Gastrocnemius medialis (tissue), 4 donors: Measurements from ENCODE around the gene NRN1L. TPM values are rescaled to one million over a fixed set of nuclear protein-coding genes. Genes with fewer than 3 reads are reported as not detected.
"Not testable (repeated sequence)": the region's sequence is repeated elsewhere in the genome, so short reads cannot be mapped to it uniquely, and the experiment has no call there.

Experiments
- ATAC-seq, 2 donors: fragments of 150-250 bp; one replicate each; pipeline ENCODE4 v1.9.1; 2016
- DNase-seq, 2 donors: peaks; one replicate each; pipeline ENCODE4 v3.0.0-alpha.2; 2019
- H3K27ac ChIP-seq, 4 donors: fragments of 200-600 bp; sonication (generic); 1 replicate in 1 of 4; 2 replicates in 3 of 4; pipeline ENCODE4 v1.5.1; 2016 to 2018; ENCODE audit warnings: mild to moderate bottlenecking in 2 of 4, moderate library complexity in 1 of 4
- H3K27me3 ChIP-seq, 3 donors: fragments of 200-600 bp; sonication (generic) in 2 of 3; 1 replicate in 1 of 3; 2 replicates in 2 of 3; pipeline versions ENCODE4 v1.5.1 to v1.6.0; 2016 to 2019; ENCODE audit warnings: mild to moderate bottlenecking in 1 of 3, moderate library complexity in 1 of 3
- H3K36me3 ChIP-seq, 2 donors: fragments of 200-600 bp; sonication (generic) in 1 of 2; one replicate each; pipeline ENCODE4 v1.5.1; 2017 to 2018
- H3K4me1 ChIP-seq, 2 donors: fragments of 200-600 bp; sonication (generic) in 1 of 2; one replicate each; pipeline ENCODE4 v1.5.1; 2016 to 2017; ENCODE audit warnings: mild to moderate bottlenecking in 2 of 2
- H3K4me3 ChIP-seq, 4 donors: fragments of 200-600 bp; sonication (generic) in 3 of 4; 1 replicate in 1 of 4; 2 replicates in 3 of 4; pipeline ENCODE4 v1.5.1; 2016 to 2019; ENCODE audit warnings: mild to moderate bottlenecking in 2 of 4
- H3K9me3 ChIP-seq, 3 donors: fragments of 200-600 bp; sonication (generic) in 2 of 3; 1 replicate in 1 of 3; 2 replicates in 2 of 3; pipeline ENCODE4 v1.5.1; 2016 to 2019
- CTCF ChIP-seq, 5 experiments: fragments of 450-650 bp in 3 of 5; fragments of 200-600 bp in 2 of 5; sonication (generic) in 2 of 5; IDR thresholded peaks in 4 of 5; conservative IDR thresholded peaks in 1 of 5; 1 replicate in 4 of 5; 2 replicates in 1 of 5; pipeline ENCODE4 v1.5.1; 2016 to 2019; ENCODE audit warnings: antibody characterized with exemption in 5 of 5, mild to moderate bottlenecking in 3 of 5, moderate library complexity in 3 of 5
- POLR2A ChIP-seq, 2 donors: fragments of 450-650 bp; IDR thresholded peaks; one replicate each; pipeline ENCODE4 v1.6.1; 2017; ENCODE audit warnings: antibody characterized with exemption in 2 of 2, mild to moderate bottlenecking in 2 of 2, moderate library complexity in 2 of 2
- in situ Hi-C, 4 donors: fragments of 200-750 bp; cut with MboI; loops; one replicate each; pipeline versions ENCODE4 v1.15.0 to v1.8.0; 2017; ENCODE audit warnings: low sequenced_read_pairs in 4 of 4
- intact Hi-C: fragments of 100-400 bp; cut with DNase I; formaldehyde crosslinking; loops from one replicate; pipeline ENCODE4 v1.15.1; 2023; ENCODE audit warnings: low total_unique reads
- total RNA-seq, 4 donors: library from RNA; depleted of rRNA; stranded (reverse); fragments of >200 nt; gene quantifications; one replicate each; pipeline versions ENCODE4 v1.1.0 to v1.2.3, GENCODE V29; 2016

Gene NRN1L
- 1 to 10 TPM in 2 of 4 donors, under 1 TPM in 1, not detected in 1; 0.87 to 2.8 (median 1.1) TPM for total RNA-seq

- H3K9me3 ChIP-seq: no peaks in the 10 kb centered on the region
- peak; percentile 8 to 33 for ATAC-seq
- peaks cover 0 to 34% of the 10 kb centered on the region in 2 donors for H3K36me3 ChIP-seq
- intact Hi-C loops: loop anchor here (1.0 to 5.0 kb wide), 2 partner anchors 44 to 158 kb away; no protein-coding TSS in a partner anchor
- no peaks in the 10 kb centered on the region for H3K27me3 ChIP-seq
- TF ChIP-seq CTCF (IDR thresholded peaks at IDR 0.05 in 4 of 5, conservative IDR thresholded peaks at IDR 0.05 in 1 of 5) (no peak), POLR2A (IDR thresholded peaks at IDR 0.05) (peak in 1 of 2 donors; percentile 14)
- H3K4me1 ChIP-seq: peaks cover 51 to 52% of the 10 kb centered on the region in 2 donors
- DNase-seq: peak; percentile 72 to 84
- in situ Hi-C loops: loop anchor here in 1 of 4 donors (10.0 kb wide), 1 partner anchor 50 kb away; the partner anchor contains the start of genes CTRL and PSMB10
- H3K4me3 ChIP-seq: peak within 1 kb of the TSS in 1 of 4 donors; percentile 34
- peak within 1 kb of the TSS; percentile 87 to 95 (median 90) for H3K27ac ChIP-seq
Observed at GRCh38 chr16:67884684-67885083, at the start of gene NRN1L. Gene NRN1L, plus strand, starts transcription at chr16:67884885. Its CDS starts 19 bp downstream, at chr16:67884904.

- H3K9me3 ChIP-seq, H3K4me3 ChIP-seq, in situ Hi-C loops, intact Hi-C loops, H3K27ac ChIP-seq, ATAC-seq, H3K27me3 ChIP-seq, H3K36me3 ChIP-seq, DNase-seq: not testable (repeated sequence)
- H3K4me1 ChIP-seq: peaks cover 16 to 21% of the 10 kb centered on the region in 2 donors
Observed at GRCh38 chr16:67837190-67837589, 47.5 kb upstream of the NRN1L start.

- intact Hi-C loops: no loop called here
- DNase-seq (no peak), ATAC-seq (no peak)
- TF ChIP-seq CTCF (IDR thresholded peaks at IDR 0.05 in 4 of 5, conservative IDR thresholded peaks at IDR 0.05 in 1 of 5) (no peak), POLR2A (IDR thresholded peaks at IDR 0.05) (no peak)
- H3K4me1 ChIP-seq: peaks cover 16 to 21% of the 10 kb centered on the region in 2 donors
- H3K4me3 ChIP-seq: no peak overlapping the region
- H3K27ac ChIP-seq: no peak overlapping the region
- no peaks in the 10 kb centered on the region for H3K27me3 ChIP-seq
- H3K9me3 ChIP-seq: no peaks in the 10 kb centered on the region
- H3K36me3 ChIP-seq: no peaks in the 10 kb centered on the region
- in situ Hi-C loops: no loop called here
Observed at GRCh38 chr16:67837811-67838210, 46.9 kb upstream of the NRN1L start.

- H3K4me3 ChIP-seq: peak overlapping the region; percentile 76 to 95 (median 78)
- H3K27ac ChIP-seq: peak overlapping the region; percentile 98 to 100 (median 99)
- no peaks in the 10 kb centered on the region for H3K9me3 ChIP-seq
- no peak for TF ChIP-seq CTCF (IDR thresholded peaks at IDR 0.05 in 4 of 5, conservative IDR thresholded peaks at IDR 0.05 in 1 of 5)
- TF ChIP-seq POLR2A (IDR thresholded peaks at IDR 0.05): no peak
- H3K36me3 ChIP-seq: no peaks in the 10 kb centered on the region
- in situ Hi-C loops: no loop called here
- peak; percentile 6 to 13 for ATAC-seq
- peaks cover 39 to 43% of the 10 kb centered on the region in 2 donors for H3K4me1 ChIP-seq
- no peaks in the 10 kb centered on the region for H3K27me3 ChIP-seq
- intact Hi-C loops: loop anchor here (5.0 to 10.0 kb wide), 2 partner anchors 86 to 277 kb away; partner anchors contain the start of gene CTCF
- DNase-seq: no peak
Observed at GRCh38 chr16:67841198-67841815, 43.4 kb upstream of the NRN1L start.

- no peaks in the 10 kb centered on the region for H3K27me3 ChIP-seq
- in situ Hi-C loops (no loop called here), intact Hi-C loops (loop anchor here (1.0 to 10.0 kb wide), 3 partner anchors 21 to 277 kb away; partner anchors contain the start of gene CTCF)
- peaks cover 39 to 43% of the 10 kb centered on the region in 2 donors for H3K4me1 ChIP-seq
- TF ChIP-seq POLR2A (IDR thresholded peaks at IDR 0.05) (peak; percentile 86 to 87), CTCF (IDR thresholded peaks at IDR 0.05 in 4 of 5, conservative IDR thresholded peaks at IDR 0.05 in 1 of 5) (peak; percentile 76 to 91 (median 89))
- no peaks in the 10 kb centered on the region for H3K9me3 ChIP-seq
- H3K4me3 ChIP-seq: peak within 1 kb of the TSS; percentile 76 to 95 (median 78)
- peak within 1 kb of the TSS; percentile 98 to 100 (median 99) for H3K27ac ChIP-seq
- ATAC-seq (peak; percentile 77 to 82), DNase-seq (peak; percentile 91 to 92)
- H3K36me3 ChIP-seq: no peaks in the 10 kb centered on the region
Observed at GRCh38 chr16:67841816-67842508, 42.7 kb upstream of the NRN1L start, which contains the start of gene THAP11. Gene THAP11, plus strand, starts transcription at chr16:67842320. Its CDS starts 235 bp downstream, at chr16:67842555.
